Measurements from ENCODE around the gene ZNF605.

Gene ZNF605

DNA sequence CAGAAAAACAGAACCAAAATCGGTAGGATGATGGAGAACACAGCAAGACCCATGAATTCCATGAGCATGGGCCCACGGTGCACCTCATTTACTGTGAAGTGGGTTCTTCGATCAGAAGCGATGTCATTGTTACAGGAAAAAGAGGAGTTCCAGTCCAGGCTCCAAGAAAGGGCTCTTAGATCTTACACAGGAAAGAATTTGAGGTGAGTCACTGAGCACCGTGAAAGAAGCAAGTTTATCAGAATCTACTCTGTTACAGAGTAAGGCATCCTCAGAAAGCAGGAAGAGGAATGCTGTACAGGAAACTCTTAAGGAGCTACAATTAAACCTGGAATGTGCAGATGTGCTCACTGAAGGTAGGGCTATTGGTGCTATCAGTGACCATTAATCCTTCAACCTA, 57.1 kb downstream of the ZNF605 start:
- TF ChIP-seq TCF12 (IDR thresholded peaks at IDR 0.05; ENCODE audit: low read depth) (no peak), EP300 (IDR thresholded peaks at IDR 0.05; ENCODE audit: borderline replicate concordance) (no peak), TAF1 (IDR thresholded peaks at IDR 0.05; ENCODE audit: low read depth) (no peak), CEBPB (IDR thresholded peaks at IDR 0.05) (no peak), EGR1 (IDR thresholded peaks at IDR 0.05) (no peak), CREB1 (IDR thresholded peaks at IDR 0.05; ENCODE audit: low read depth) (no peak), RAD21 (IDR thresholded peaks at IDR 0.05; ENCODE audit: low read depth) (no peak), FOXM1 (IDR thresholded peaks at IDR 0.05; ENCODE audit: borderline replicate concordance, low read depth) (no peak), YY1 (IDR thresholded peaks at IDR 0.05; ENCODE audit: low read depth) (no peak), NFIC (IDR thresholded peaks at IDR 0.05) (no peak)
- TF ChIP-seq, protein P1, sequence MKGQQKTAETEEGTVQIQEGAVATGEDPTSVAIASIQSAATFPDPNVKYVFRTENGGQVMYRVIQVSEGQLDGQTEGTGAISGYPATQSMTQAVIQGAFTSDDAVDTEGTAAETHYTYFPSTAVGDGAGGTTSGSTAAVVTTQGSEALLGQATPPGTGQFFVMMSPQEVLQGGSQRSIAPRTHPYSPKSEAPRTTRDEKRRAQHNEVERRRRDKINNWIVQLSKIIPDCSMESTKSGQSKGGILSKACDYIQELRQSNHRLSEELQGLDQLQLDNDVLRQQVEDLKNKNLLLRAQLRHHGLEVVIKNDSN (IDR thresholded peaks at IDR 0.05), result no peak
- TF ChIP-seq, protein P2, sequence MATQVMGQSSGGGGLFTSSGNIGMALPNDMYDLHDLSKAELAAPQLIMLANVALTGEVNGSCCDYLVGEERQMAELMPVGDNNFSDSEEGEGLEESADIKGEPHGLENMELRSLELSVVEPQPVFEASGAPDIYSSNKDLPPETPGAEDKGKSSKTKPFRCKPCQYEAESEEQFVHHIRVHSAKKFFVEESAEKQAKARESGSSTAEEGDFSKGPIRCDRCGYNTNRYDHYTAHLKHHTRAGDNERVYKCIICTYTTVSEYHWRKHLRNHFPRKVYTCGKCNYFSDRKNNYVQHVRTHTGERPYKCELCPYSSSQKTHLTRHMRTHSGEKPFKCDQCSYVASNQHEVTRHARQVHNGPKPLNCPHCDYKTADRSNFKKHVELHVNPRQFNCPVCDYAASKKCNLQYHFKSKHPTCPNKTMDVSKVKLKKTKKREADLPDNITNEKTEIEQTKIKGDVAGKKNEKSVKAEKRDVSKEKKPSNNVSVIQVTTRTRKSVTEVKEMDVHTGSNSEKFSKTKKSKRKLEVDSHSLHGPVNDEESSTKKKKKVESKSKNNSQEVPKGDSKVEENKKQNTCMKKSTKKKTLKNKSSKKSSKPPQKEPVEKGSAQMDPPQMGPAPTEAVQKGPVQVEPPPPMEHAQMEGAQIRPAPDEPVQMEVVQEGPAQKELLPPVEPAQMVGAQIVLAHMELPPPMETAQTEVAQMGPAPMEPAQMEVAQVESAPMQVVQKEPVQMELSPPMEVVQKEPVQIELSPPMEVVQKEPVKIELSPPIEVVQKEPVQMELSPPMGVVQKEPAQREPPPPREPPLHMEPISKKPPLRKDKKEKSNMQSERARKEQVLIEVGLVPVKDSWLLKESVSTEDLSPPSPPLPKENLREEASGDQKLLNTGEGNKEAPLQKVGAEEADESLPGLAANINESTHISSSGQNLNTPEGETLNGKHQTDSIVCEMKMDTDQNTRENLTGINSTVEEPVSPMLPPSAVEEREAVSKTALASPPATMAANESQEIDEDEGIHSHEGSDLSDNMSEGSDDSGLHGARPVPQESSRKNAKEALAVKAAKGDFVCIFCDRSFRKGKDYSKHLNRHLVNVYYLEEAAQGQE (IDR thresholded peaks at IDR 0.05; ENCODE audit: low read depth), result no peak

DNA sequence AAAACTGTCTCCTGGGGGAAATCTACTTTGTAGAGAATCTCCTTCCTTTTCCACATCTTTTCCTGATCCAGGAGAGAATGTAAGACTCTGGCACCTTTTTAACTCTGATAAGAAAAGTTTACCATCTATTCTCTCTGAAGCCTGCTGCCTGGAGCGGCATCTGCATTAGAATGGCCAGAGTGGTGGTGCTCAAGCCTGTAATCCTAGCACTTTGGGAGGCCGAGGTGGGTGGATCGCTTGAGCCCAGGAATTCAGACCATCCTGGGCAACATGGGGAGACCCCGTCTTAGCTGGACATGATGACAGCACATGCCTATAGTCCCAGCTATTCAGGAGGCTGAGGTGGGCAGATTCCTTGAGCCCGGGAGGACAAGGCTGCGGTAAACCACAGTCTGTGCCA, 67.3 kb downstream of the ZNF605 start:
- TF ChIP-seq NFIC (IDR thresholded peaks at IDR 0.05), result no peak
- TF ChIP-seq CEBPB (IDR thresholded peaks at IDR 0.05), result no peak
- no peak for TF ChIP-seq EP300 (IDR thresholded peaks at IDR 0.05; ENCODE audit: borderline replicate concordance)
- TF ChIP-seq TCF12 (IDR thresholded peaks at IDR 0.05; ENCODE audit: low read depth), result no peak
- no peak for TF ChIP-seq YY1 (IDR thresholded peaks at IDR 0.05; ENCODE audit: low read depth)
- no peak for TF ChIP-seq TEAD4 (IDR thresholded peaks at IDR 0.05)
- TF ChIP-seq, protein P2 (IDR thresholded peaks at IDR 0.05; ENCODE audit: low read depth), result no peak
- TF ChIP-seq, protein P1 (IDR thresholded peaks at IDR 0.05), result no peak
- TF ChIP-seq, protein P3, sequence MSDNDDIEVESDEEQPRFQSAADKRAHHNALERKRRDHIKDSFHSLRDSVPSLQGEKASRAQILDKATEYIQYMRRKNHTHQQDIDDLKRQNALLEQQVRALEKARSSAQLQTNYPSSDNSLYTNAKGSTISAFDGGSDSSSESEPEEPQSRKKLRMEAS (IDR thresholded peaks at IDR 0.05), result no peak

DNA sequence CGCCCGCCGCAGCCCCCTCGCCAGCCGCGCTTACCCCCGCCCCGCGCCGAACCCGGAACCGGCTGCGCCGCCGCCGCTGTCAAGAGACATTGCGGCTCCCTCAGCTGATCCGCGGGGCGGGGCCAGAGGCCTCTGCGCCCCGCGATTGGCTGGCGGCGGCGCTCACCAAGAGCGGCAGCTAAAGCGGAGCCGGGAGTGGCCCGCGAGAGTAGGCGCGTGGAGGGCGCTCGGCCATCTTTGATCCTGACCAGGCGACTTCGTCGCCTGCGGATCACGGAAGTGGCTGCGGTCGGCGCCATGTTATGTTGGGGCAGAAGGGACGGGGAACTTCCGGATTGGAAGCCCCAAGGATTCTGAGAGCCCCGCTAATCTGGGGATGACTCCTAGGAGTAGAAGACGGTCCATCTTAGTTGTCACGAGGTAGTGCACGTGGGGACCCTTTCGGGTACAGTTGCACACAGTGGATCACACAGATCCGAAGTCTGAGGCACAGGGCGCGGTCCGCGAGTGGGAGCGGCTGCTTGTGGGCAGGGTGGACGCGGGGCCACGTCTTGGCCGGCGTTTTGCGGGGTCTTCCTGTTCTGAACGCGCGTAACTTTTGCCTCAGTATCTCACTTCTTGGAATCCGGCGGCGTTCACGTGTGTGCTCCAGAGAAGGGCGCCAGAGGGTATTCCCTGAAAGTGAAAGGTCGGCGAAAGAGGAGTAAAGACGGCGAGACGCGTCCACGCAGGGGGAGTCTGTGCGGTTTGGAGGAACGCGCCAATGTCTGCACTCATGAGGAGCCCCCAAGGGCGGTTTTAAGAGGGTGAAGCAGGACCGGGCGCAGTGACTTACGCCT, 68.4 kb downstream of the ZNF605 start, which contains the start of gene CHFR:
Gene CHFR, minus strand, starts transcription at position 93 of the 839 bp plus-strand sequence. CDS start 277 bp downstream, outside the sequence.
- no peak for TF ChIP-seq TEAD4 (IDR thresholded peaks at IDR 0.05)
- TF ChIP-seq CREB1 (IDR thresholded peaks at IDR 0.05; ENCODE audit: low read depth), result peak; percentile 61; the same call in 1 of the 2 replicates
- TF ChIP-seq FOXM1 (IDR thresholded peaks at IDR 0.05; ENCODE audit: borderline replicate concordance, low read depth), result 0 out of 2 replicates have a peak, but pooled peaks have one; percentile 19
- TF ChIP-seq EP300 (IDR thresholded peaks at IDR 0.05; ENCODE audit: borderline replicate concordance), result no peak
- TF ChIP-seq NFIC (IDR thresholded peaks at IDR 0.05), result no peak
- peak; percentile 74 for TF ChIP-seq EGR1 (IDR thresholded peaks at IDR 0.05)
- TF ChIP-seq ZBTB7A (IDR thresholded peaks at IDR 0.05; ENCODE audit: low read depth), result no peak; the same call in 1 of the 2 replicates
- no peak for TF ChIP-seq RAD21 (IDR thresholded peaks at IDR 0.05; ENCODE audit: low read depth)
- TF ChIP-seq, protein P1 (IDR thresholded peaks at IDR 0.05), result peak; percentile 81
- TF ChIP-seq YY1 (IDR thresholded peaks at IDR 0.05; ENCODE audit: low read depth), result peak; percentile 98
- TF ChIP-seq, protein P3 (IDR thresholded peaks at IDR 0.05), result peak; percentile 95
- TF ChIP-seq, protein P2 (IDR thresholded peaks at IDR 0.05; ENCODE audit: low read depth), result no peak
- no peak; the same call in 1 of the 2 replicates for TF ChIP-seq TAF1 (IDR thresholded peaks at IDR 0.05; ENCODE audit: low read depth)
- TF ChIP-seq CEBPB (IDR thresholded peaks at IDR 0.05), result no peak
- peak; percentile 60; the same call in 1 of the 2 replicates for TF ChIP-seq TCF12 (IDR thresholded peaks at IDR 0.05; ENCODE audit: low read depth)
